Prostate gland (tissue), 2 donors: ENCODE measurements around the gene MIGA2. TPM values are rescaled to one million over a fixed set of nuclear protein-coding genes. Genes with fewer than 3 reads are reported as not detected.

ENCODE experiments used
- DNase-seq: peaks from one replicate; pipeline ENCODE4 v3.0.0-alpha.2; 2019; ENCODE audit warnings: low spot score
- H3K27ac ChIP-seq, 2 donors: fragments of 200-600 bp; sonication (generic); 2 replicates each; pipeline ENCODE4 v1.5.1; 2017 to 2019
- H3K27me3 ChIP-seq: fragments of 200-600 bp; sonication (generic); replicated peaks from 2 replicates; pipeline ENCODE4 v1.5.1; 2019; ENCODE audit not compliant: insufficient read depth
- H3K36me3 ChIP-seq, 2 donors: fragments of 200-600 bp; sonication (generic); 1 replicate in 1 of 2; 2 replicates in 1 of 2; pipeline versions ENCODE4 v1.5.1 to v1.8.1; 2017 to 2019
- H3K4me1 ChIP-seq: fragments of 200-600 bp; sonication (generic); replicated peaks from 2 replicates; pipeline ENCODE4 v1.5.1; 2019
- H3K4me3 ChIP-seq, 2 donors: fragments of 200-600 bp; sonication (generic); 2 replicates each; pipeline ENCODE4 v1.5.1; 2017 to 2019
- H3K9me3 ChIP-seq: fragments of 200-600 bp; sonication (generic); 2 replicates; pipeline ENCODE4 v1.5.1; 2017
- CTCF ChIP-seq, 4 experiments: fragments of 200-600 bp in 2 of 4; fragments of 450-650 bp in 2 of 4; sonication (generic) in 2 of 4; IDR thresholded peaks; 1 replicate in 3 of 4; 2 replicates in 1 of 4; pipeline ENCODE4 v1.5.1; 2016 to 2019; ENCODE audit warnings: antibody characterized with exemption in 4 of 4, mild to moderate bottlenecking in 2 of 4, moderate library complexity in 2 of 4
- POLR2A ChIP-seq: fragments of 450-650 bp; IDR thresholded peaks from one replicate; pipeline ENCODE4 v1.6.1; 2016; ENCODE audit warnings: antibody characterized with exemption, mild to moderate bottlenecking
- POLR2AphosphoS5 ChIP-seq: sonication (generic); formaldehyde crosslinking; IDR thresholded peaks from one replicate; pipeline ENCODE4 v1.6.1; 2017; ENCODE audit warnings: antibody characterized with exemption
- WGBS: methylation state at CpG from one replicate; pipeline ENCODE4 v1.1.5; 2018; 5-methylcytosine and 5-hydroxymethylcytosine counted together
- intact Hi-C: fragments of 100-400 bp; cut with DNase I; formaldehyde crosslinking; loops from one replicate; pipeline ENCODE4 v1.14.2; 2022
- total RNA-seq, 2 donors: library from RNA; depleted of rRNA; stranded (reverse); fragments of >200 nt; gene quantifications; one replicate each; pipeline ENCODE4 v1.1.0, GENCODE V29; 2016

MIGA2 gene
- total RNA-seq, 2 donors from 2014 or later: 54.5 to 56.5 TPM

DNA sequence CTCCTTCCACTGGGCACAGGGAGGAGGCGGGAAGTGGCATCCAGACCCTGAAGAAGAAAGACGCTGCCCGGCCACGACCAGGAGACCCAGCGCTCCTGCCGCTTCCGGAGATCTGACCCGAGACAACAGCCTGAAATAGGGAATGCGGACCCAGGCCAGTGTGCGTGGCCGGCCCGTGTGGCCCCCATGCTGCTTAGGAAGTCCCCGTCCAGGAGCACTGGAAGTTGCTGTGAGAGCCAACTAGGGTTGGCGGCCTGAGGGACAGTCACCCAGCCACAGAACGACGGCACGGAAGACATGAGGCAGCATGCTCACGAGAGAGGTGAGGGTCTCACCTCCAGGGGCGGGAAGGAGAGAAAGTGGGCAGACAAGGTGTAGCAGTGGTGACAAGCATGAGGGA, 25.3 kb upstream of the MIGA2 start:
- DNase-seq: no peak
- no peaks in the 10 kb centered on the region for H3K9me3 ChIP-seq
- no peak overlapping the region for H3K27ac ChIP-seq
- no peak for TF ChIP-seq POLR2AphosphoS5
- no peak for TF ChIP-seq CTCF (IDR thresholded peaks at IDR 0.05)
- no peak for TF ChIP-seq POLR2A
- 93% methylated on average over 19 of the region's 19 CpGs for WGBS
- H3K36me3 ChIP-seq: peaks cover 0 to 27% of the 10 kb centered on the region in 2 donors
- intact Hi-C loops: no loop called here
- no peaks in the 10 kb centered on the region for H3K27me3 ChIP-seq
- H3K4me1 ChIP-seq: no peaks in the 10 kb centered on the region
- no peak overlapping the region for H3K4me3 ChIP-seq

DNA sequence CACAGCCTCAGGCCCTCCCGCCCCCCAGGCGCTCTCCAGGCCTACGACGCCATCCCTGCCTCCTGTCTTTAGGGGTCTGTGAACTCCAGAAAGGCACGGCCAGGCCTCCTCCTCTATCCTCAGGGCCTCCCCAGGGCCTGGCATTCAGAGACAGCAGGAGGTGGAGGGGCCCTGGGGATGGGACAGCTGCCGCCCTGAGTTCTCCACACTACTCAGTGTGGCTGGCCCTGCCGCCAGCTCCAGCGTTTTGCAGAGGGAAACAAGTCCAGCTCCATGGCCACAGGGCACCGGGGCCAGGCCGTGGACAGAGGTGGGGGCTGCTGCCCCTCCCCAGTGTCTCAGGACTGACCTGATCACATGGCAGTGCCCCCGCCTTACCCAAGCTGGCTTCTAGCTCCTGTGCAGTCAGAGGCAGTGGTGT, 24.7 kb upstream of the MIGA2 start:
- H3K27me3 ChIP-seq: no peaks in the 10 kb centered on the region
- no peak for DNase-seq
- H3K9me3 ChIP-seq: no peaks in the 10 kb centered on the region
- H3K36me3 ChIP-seq: peaks cover 0 to 27% of the 10 kb centered on the region in 2 donors
- TF ChIP-seq POLR2AphosphoS5 (no peak), POLR2A (no peak), CTCF (IDR thresholded peaks at IDR 0.05) (no peak)
- 83% methylated on average over 11 of the region's 11 CpGs for WGBS
- intact Hi-C loops: no loop called here
- H3K4me1 ChIP-seq: no peaks in the 10 kb centered on the region
- H3K27ac ChIP-seq: no peak overlapping the region
- H3K4me3 ChIP-seq: no peak overlapping the region

GRCh38 chr9:129012343-129012742, 24.1 kb upstream of the MIGA2 start:
- Histone ChIP-seq H3K4me1 (no peaks in the 10 kb centered on the region), H3K9me3 (no peaks in the 10 kb centered on the region), H3K27ac (no peak overlapping the region), H3K27me3 (no peaks in the 10 kb centered on the region), H3K36me3 (peaks cover 0 to 27% of the 10 kb centered on the region in 2 donors), H3K4me3 (no peak overlapping the region)
- intact Hi-C loops: no loop called here
- TF ChIP-seq POLR2AphosphoS5 (no peak), POLR2A (no peak), CTCF (IDR thresholded peaks at IDR 0.05) (no peak)
- no peak for DNase-seq
- WGBS: 81% methylated on average over 5 of the region's 7 CpGs

- peaks cover 0 to 27% of the 10 kb centered on the region in 2 donors for H3K36me3 ChIP-seq
- no peak overlapping the region for H3K27ac ChIP-seq
These were observed 23.5 kb upstream of the MIGA2 start for GRCh38 chr9:129012893-129013448.

More at GRCh38 chr9:129012893-129013448, 23.5 kb upstream of the MIGA2 start:
- TF ChIP-seq POLR2A (no peak), POLR2AphosphoS5 (no peak), CTCF (IDR thresholded peaks at IDR 0.05) (no peak)
- WGBS: 87% methylated on average over 16 of the region's 16 CpGs
- intact Hi-C loops: no loop called here
- Histone ChIP-seq H3K27me3 (no peaks in the 10 kb centered on the region), H3K9me3 (no peaks in the 10 kb centered on the region), H3K4me3 (no peak overlapping the region), H3K4me1 (no peaks in the 10 kb centered on the region)
- DNase-seq: no peak
